HepG2 (cell line): ENCODE data around the gene FBXO24. TPM values are rescaled to one million over a fixed set of nuclear protein-coding genes. Genes with fewer than 3 reads are reported as not detected.

Experiments
- CTCF ChIP-seq: sonication (generic); formaldehyde crosslinking; IDR thresholded peaks from 2 replicates; pipeline ENCODE4 v1.5.0; 2020; ENCODE audit warnings: mild to moderate bottlenecking, missing genetic modification reagents, moderate library complexity
- E2F1 ChIP-seq: sonication (generic); formaldehyde crosslinking; IDR thresholded peaks from 2 replicates; pipeline ENCODE4 v1.5.0; 2020; ENCODE audit warnings: missing genetic modification reagents
- ELF4 ChIP-seq: sonication (generic); formaldehyde crosslinking; IDR thresholded peaks from 2 replicates; pipeline ENCODE4 v1.5.0; 2020; ENCODE audit warnings: missing genetic modification reagents, mild to moderate bottlenecking, moderate library complexity, borderline replicate concordance
- FLYWCH1 ChIP-seq: sonication (generic); formaldehyde crosslinking; IDR thresholded peaks from 2 replicates; pipeline ENCODE4 v1.8.1; 2023; ENCODE audit warnings: mild to moderate bottlenecking, missing genetic modification reagents
- HMG20B ChIP-seq: conservative IDR thresholded peaks from 2 replicates; pipeline ENCODE4 v1.6.1; 2016; ENCODE audit warnings: missing genetic modification reagents, missing compliant biosample characterization
- HNF4A ChIP-seq: sonication (generic); formaldehyde crosslinking; IDR thresholded peaks from 2 replicates; pipeline ENCODE4 v1.4.0; 2020; ENCODE audit warnings: missing genetic modification reagents
- ONECUT2 ChIP-seq: sonication (generic); formaldehyde crosslinking; IDR thresholded peaks from 2 replicates; pipeline ENCODE4 v1.4.0; 2020; ENCODE audit warnings: missing genetic modification reagents
- RAD21 ChIP-seq: fragments of 450-650 bp; formaldehyde crosslinking; IDR thresholded peaks from 2 replicates; pipeline ENCODE4 v1.5.0; 2020; ENCODE audit warnings: mild to moderate bottlenecking
- RARA ChIP-seq: IDR thresholded peaks from 2 replicates; pipeline ENCODE4 v1.6.1; 2016; ENCODE audit warnings: missing genetic modification reagents, missing compliant biosample characterization
- SAP130 ChIP-seq: IDR thresholded peaks from 2 replicates; pipeline ENCODE4 v1.6.1; 2016; ENCODE audit warnings: low read depth
- STAG1 ChIP-seq: sonication (generic); formaldehyde crosslinking; IDR thresholded peaks from 2 replicates; pipeline ENCODE4 v1.4.0; 2020; ENCODE audit warnings: missing genetic modification reagents
- TFAP4 ChIP-seq: sonication (generic); IDR thresholded peaks from 2 replicates; pipeline ENCODE4 v1.6.1; 2016; ENCODE audit warnings: low read depth, borderline replicate concordance
- ZNF687 ChIP-seq: sonication (generic); formaldehyde crosslinking; IDR thresholded peaks from 2 replicates; pipeline ENCODE4 v1.5.1; 2020; ENCODE audit warnings: mild to moderate bottlenecking, missing genetic modification reagents, moderate library complexity
- ZNF891 ChIP-seq: sonication (generic); formaldehyde crosslinking; IDR thresholded peaks from 2 replicates; pipeline ENCODE4 v1.5.0; 2020; ENCODE audit warnings: mild to moderate bottlenecking, missing genetic modification reagents
- ZSCAN20 ChIP-seq: sonication (generic); formaldehyde crosslinking; IDR thresholded peaks from 2 replicates; pipeline ENCODE4 v1.4.0; 2020; ENCODE audit warnings: missing genetic modification reagents, mild to moderate bottlenecking, borderline replicate concordance
- polyA plus RNA-seq, 8 experiments: library from polyadenylated mRNA; depleted of rRNA in 3 of 8; stranded (reverse) in 7 of 8; unstranded in 1 of 8; fragments of >200 nt; fragmentation: Illumina TruSeq in 4 of 8; extraction: Trizol in 4 of 8; gene quantifications; 2 replicates each; pipeline versions ENCODE4 v1.2.1 to v1.2.3, GENCODE V29; 2011 to 2016; ENCODE audit warnings: low read depth in 4 of 8, missing spikeins in 1 of 8, mixed read lengths in 1 of 8; ENCODE audit not compliant: insufficient read depth in 1 of 8
- total RNA-seq, 5 experiments: library from RNA; depleted of rRNA; stranded (reverse); fragments of >200 nt; fragmentation: Illumina TruSeq; extraction: Trizol; gene quantifications; 2 replicates each; pipeline ENCODE4 v1.2.3, GENCODE V29; 2016; ENCODE audit warnings: low read depth in 1 of 5

FBXO24 gene
- total and polyA plus RNA-seq, 2 of the 13 experiments (the other 11 are each of a cell fraction or from before 2014, with no cell fraction given): 0.20 to 0.55 TPM

GRCh38 chr7:100629117-100629716, 43.1 kb downstream of the FBXO24 start (continued):
- peak; percentile 61; the same call in 1 of the 2 replicates for TF ChIP-seq RAD21
- no peak for TF ChIP-seq HMG20B (CRISPR knock-in tag)
- TF ChIP-seq STAG1 (CRISPR knock-in tag): peak; percentile 73
- peak; percentile 21; the same call in 1 of the 2 replicates for TF ChIP-seq SAP130 (CRISPR knock-in tag)
- no peak for TF ChIP-seq ONECUT2 (CRISPR knock-in tag)
- TF ChIP-seq ZNF891 (CRISPR knock-in tag): 0 out of 2 replicates have a peak, but pooled peaks have one; percentile 30
- TF ChIP-seq FLYWCH1 (CRISPR knock-in tag): no peak
- no peak for TF ChIP-seq E2F1 (CRISPR knock-in tag)
- TF ChIP-seq ZSCAN20 (CRISPR knock-in tag): no peak
- TF ChIP-seq HNF4A (CRISPR knock-in tag): 0 out of 2 replicates have a peak, but pooled peaks have one; percentile 9
- peak; percentile 33 for TF ChIP-seq ZNF687 (CRISPR knock-in tag)
- TF ChIP-seq RARA (CRISPR knock-in tag): no peak
- TF ChIP-seq TFAP4: no peak
- no peak for TF ChIP-seq ELF4 (CRISPR knock-in tag)
- peak; percentile 66 for TF ChIP-seq CTCF (CRISPR knock-in tag)
